Muscle layer of duodenum (tissue), 2 donors: ENCODE results near the gene TAS2R43.
"Not testable (repeated sequence)": the region's sequence is repeated elsewhere in the genome, so short reads cannot be mapped to it uniquely, and the experiment has no call there.

Experiments
- H3K27ac ChIP-seq: one replicate; pipeline ENCODE4 v1.7.0; 2013; ENCODE audit warnings: mild to moderate bottlenecking, low read length
- H3K27me3 ChIP-seq: one replicate; pipeline ENCODE4 v1.7.0; 2013; ENCODE audit warnings: low read depth, mild to moderate bottlenecking, control low read depth, low read length
- H3K36me3 ChIP-seq, 2 donors: one replicate each; pipeline ENCODE4 v1.7.0; 2013; ENCODE audit warnings: low read length in 2 of 2, control low read depth in 1 of 2, mild to moderate bottlenecking in 1 of 2; ENCODE audit not compliant: insufficient read depth in 2 of 2, control insufficient read depth in 1 of 2
- H3K4me1 ChIP-seq, 2 donors: one replicate each; pipeline ENCODE4 v1.7.0; 2013; ENCODE audit warnings: low read length in 2 of 2, mild to moderate bottlenecking in 2 of 2, control low read depth in 1 of 2, moderate library complexity in 1 of 2; ENCODE audit not compliant: insufficient read depth in 2 of 2, control insufficient read depth in 1 of 2
- H3K4me3 ChIP-seq, 2 donors: one replicate each; pipeline ENCODE4 v1.7.0; 2013; ENCODE audit warnings: low read length in 2 of 2, low read depth in 1 of 2, mild to moderate bottlenecking in 1 of 2
- H3K9me3 ChIP-seq, 2 donors: one replicate each; pipeline ENCODE4 v1.7.0; 2013; ENCODE audit warnings: low read length in 2 of 2, control low read depth in 1 of 2, mild to moderate bottlenecking in 1 of 2; ENCODE audit not compliant: control insufficient read depth in 1 of 2
- donor health status: healthy.

TAS2R43 gene

GRCh38 chr12:11059784-11060183 lies 32.3 kb downstream of the TAS2R43 start:
- Histone ChIP-seq H3K27me3 (no peaks in the 10 kb centered on the region), H3K27ac (no peak overlapping the region), H3K9me3 (no peaks in the 10 kb centered on the region), H3K4me3 (no peak overlapping the region), H3K36me3 (no peaks in the 10 kb centered on the region), H3K4me1 (no peaks in the 10 kb centered on the region)

DNA sequence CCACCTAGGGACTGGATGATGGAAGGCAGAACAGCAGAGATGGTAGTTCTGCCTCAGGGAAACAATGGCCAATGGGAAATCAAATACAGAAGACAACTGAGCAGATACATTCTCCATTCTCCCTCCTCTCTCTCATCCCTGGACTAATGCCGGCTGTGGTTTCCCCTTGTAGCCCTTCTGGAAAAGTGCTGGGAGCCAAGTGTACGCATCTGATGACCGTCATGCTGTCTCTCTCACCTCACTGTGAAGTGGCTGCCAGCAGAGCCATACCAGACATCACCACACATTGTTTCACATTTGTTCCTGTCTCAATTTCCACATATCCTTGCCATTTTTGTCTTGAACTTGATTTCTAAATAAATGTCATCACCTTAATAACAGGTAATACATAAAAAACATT lies 33.1 kb downstream of the TAS2R43 start:
- Histone ChIP-seq H3K27me3 (no peaks in the 10 kb centered on the region), H3K9me3 (no peaks in the 10 kb centered on the region)

GRCh38 chr12:11055306-11055705 lies 36.8 kb downstream of the TAS2R43 start:
- Histone ChIP-seq H3K4me3 (no peak overlapping the region), H3K27ac (no peak overlapping the region), H3K36me3 (peaks cover 0 to 3% of the 10 kb centered on the region in 2 donors), H3K27me3 (no peaks in the 10 kb centered on the region), H3K4me1 (no peaks in the 10 kb centered on the region), H3K9me3 (peaks cover 0 to 3% of the 10 kb centered on the region in 2 donors)

More for the DNA sequence above, 33.1 kb downstream of the TAS2R43 start:
- Histone ChIP-seq H3K4me3 (no peak overlapping the region), H3K36me3 (no peaks in the 10 kb centered on the region), H3K27ac (no peak overlapping the region), H3K4me1 (no peaks in the 10 kb centered on the region)

GRCh38 chr12:11049806-11050531 lies 42.1 kb downstream of the TAS2R43 start:
- H3K4me3 ChIP-seq, result not testable (repeated sequence)

GRCh38 chr12:11041366-11041765 lies 50.7 kb downstream of the TAS2R43 start:
- H3K9me3 ChIP-seq, H3K4me1 ChIP-seq, H3K27me3 ChIP-seq, H3K4me3 ChIP-seq, H3K27ac ChIP-seq: not testable (repeated sequence)
- H3K36me3 ChIP-seq, result peaks cover 0 to 15% of the 10 kb centered on the region in 2 donors

More at GRCh38 chr12:11049806-11050531, 42.1 kb downstream of the TAS2R43 start:
- H3K36me3 ChIP-seq, result peaks cover 0 to 15% of the 10 kb centered on the region in 2 donors
- not testable (repeated sequence) for H3K27me3 ChIP-seq, H3K9me3 ChIP-seq, H3K4me1 ChIP-seq, H3K27ac ChIP-seq
